ENCODE measurements around the gene ADCY3.

The ADCY3 gene

DNA sequence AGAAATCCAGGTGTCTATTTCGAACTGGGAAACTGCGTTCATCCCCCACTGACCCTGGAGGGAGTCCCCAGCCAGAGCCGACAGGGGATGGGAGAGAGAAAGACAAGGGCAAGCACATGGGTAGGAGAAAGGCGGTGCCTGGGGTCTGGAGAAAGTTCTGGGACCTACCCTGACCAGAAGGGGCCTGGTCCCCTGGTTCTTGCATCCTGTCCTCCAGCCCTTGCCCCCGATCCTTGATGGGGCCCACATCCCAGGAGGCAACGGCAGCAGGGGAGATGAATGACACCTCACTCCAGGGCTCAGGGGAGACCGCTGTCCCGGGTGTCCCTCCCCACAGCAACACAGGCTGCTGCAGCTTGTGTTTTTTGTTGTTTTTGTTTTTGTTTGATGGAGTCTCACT lies 4.9 kb downstream of the ADCY3 start:
- Histone ChIP-seq H3K9me3 (ENCODE audit: control insufficient read depth, insufficient read depth, low read length) (no peaks in the 10 kb centered on the region), H3K27me3 (ENCODE audit: control insufficient read depth, insufficient read depth, low read length) (no peaks in the 10 kb centered on the region), H3K9ac (ENCODE audit: low read depth, low read length) (no peak overlapping the region), H3K36me3 (ENCODE audit: control insufficient read depth, insufficient read depth, low read length) (peaks cover 7% of the 10 kb centered on the region), H3K4me1 (ENCODE audit: control insufficient read depth, insufficient read depth, low read length) (peaks cover 5% of the 10 kb centered on the region), H3K4me3 (ENCODE audit: low read depth, low read length) (no peak overlapping the region)

DNA sequence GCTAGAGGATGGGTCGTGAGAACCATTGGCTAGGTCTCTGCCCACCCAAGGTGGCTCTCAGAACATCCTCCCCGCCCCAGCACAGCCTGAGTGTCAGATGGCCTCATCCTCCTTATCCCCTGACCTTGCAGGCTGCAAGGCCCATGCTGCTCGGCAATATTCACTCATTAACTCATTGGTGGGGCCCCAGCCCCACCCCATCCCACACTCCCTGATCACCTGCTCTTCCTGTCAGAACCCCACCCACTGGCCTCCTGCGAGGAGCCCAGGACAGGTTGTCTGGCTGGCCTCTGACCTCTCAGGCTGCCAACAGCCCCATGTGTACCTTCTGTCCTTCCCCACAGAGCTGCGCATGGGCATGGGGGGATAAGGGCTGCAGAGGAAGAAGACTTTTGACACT lies 5.3 kb downstream of the ADCY3 start:
- Histone ChIP-seq H3K9me3 (ENCODE audit: control insufficient read depth, insufficient read depth, low read length) (no peaks in the 10 kb centered on the region), H3K4me1 (ENCODE audit: control insufficient read depth, insufficient read depth, low read length) (peaks cover 5% of the 10 kb centered on the region), H3K4me3 (ENCODE audit: low read depth, low read length) (no peak overlapping the region), H3K27me3 (ENCODE audit: control insufficient read depth, insufficient read depth, low read length) (no peaks in the 10 kb centered on the region), H3K36me3 (ENCODE audit: control insufficient read depth, insufficient read depth, low read length) (peaks cover 7% of the 10 kb centered on the region), H3K9ac (ENCODE audit: low read depth, low read length) (no peak overlapping the region)

DNA sequence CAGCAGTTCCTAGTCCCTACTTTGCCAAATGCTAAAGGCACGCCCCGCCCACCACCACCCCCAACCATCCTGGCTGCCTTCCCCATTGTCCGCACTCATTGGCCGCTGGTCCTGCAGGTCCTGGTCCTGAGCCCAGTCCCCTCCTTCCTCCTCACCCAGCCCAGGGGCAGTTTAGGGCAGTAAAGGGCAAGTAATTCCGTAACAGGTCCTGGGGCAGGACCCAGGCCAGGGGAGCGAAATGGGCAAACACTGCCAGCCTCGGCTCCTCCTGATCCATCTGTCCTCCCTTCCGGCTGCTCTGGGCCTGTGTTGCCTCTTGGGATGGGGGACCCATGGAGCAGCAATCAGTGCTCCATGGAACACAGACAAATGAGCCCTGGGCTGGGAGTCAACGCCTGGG lies 6.1 kb downstream of the ADCY3 start:
- H3K4me3 ChIP-seq (ENCODE audit: low read depth, low read length), result no peak overlapping the region
- peaks cover 5% of the 10 kb centered on the region for H3K4me1 ChIP-seq (ENCODE audit: control insufficient read depth, insufficient read depth, low read length)
- H3K9me3 ChIP-seq (ENCODE audit: control insufficient read depth, insufficient read depth, low read length), result no peaks in the 10 kb centered on the region
- H3K36me3 ChIP-seq (ENCODE audit: control insufficient read depth, insufficient read depth, low read length), result peaks cover 7% of the 10 kb centered on the region
- H3K27me3 ChIP-seq (ENCODE audit: control insufficient read depth, insufficient read depth, low read length), result no peaks in the 10 kb centered on the region
- H3K9ac ChIP-seq (ENCODE audit: low read depth, low read length), result no peak overlapping the region

DNA sequence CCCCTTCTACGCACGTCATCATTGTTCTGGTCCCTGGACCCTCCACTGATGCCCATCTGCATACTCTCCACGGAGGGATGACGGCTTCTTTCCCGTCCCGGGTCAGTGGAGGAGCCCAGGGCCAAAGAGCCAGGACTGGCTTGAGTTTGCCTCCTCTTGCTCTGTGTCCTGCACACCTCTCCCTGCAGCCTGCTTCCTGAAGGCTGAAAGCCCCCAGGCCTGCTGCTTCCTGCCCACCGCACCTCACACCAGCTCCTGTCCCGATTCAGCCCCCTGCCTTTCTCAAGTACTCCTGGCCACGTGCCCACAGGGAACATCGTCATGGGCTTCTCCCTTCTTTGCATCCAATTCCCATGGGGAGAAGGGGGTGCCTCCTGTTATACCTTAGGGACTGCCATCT lies 7.1 kb downstream of the ADCY3 start:
- Histone ChIP-seq H3K9ac (ENCODE audit: low read depth, low read length) (no peak overlapping the region), H3K4me1 (ENCODE audit: control insufficient read depth, insufficient read depth, low read length) (peaks cover 5% of the 10 kb centered on the region), H3K9me3 (ENCODE audit: control insufficient read depth, insufficient read depth, low read length) (no peaks in the 10 kb centered on the region), H3K36me3 (ENCODE audit: control insufficient read depth, insufficient read depth, low read length) (peaks cover 4% of the 10 kb centered on the region), H3K4me3 (ENCODE audit: low read depth, low read length) (no peak overlapping the region), H3K27me3 (ENCODE audit: control insufficient read depth, insufficient read depth, low read length) (no peaks in the 10 kb centered on the region)

DNA sequence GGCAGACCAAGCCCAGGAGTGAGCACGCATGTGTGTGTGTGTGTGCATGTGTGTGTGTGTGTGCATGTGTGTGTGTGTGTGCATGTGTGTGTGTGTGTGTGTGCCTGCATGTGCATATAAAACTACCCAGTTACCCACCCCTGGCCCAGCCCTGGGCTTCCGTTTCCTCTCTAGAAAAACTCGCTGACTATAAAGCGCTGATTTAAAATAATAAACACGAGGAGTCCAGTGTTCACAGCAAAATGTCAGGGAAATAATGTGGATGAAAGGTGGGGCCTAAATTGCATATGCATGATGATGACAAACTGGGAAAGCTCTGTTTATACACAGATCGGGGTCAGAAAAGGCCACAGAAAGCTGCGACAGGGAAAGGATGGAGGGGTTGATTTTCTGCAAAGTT lies 7.5 kb downstream of the ADCY3 start:
- Histone ChIP-seq H3K4me1 (ENCODE audit: control insufficient read depth, insufficient read depth, low read length) (peaks cover 5% of the 10 kb centered on the region), H3K36me3 (ENCODE audit: control insufficient read depth, insufficient read depth, low read length) (peaks cover 2% of the 10 kb centered on the region), H3K9ac (ENCODE audit: low read depth, low read length) (no peak overlapping the region), H3K4me3 (ENCODE audit: low read depth, low read length) (no peak overlapping the region), H3K27me3 (ENCODE audit: control insufficient read depth, insufficient read depth, low read length) (no peaks in the 10 kb centered on the region), H3K9me3 (ENCODE audit: control insufficient read depth, insufficient read depth, low read length) (no peaks in the 10 kb centered on the region)

DNA sequence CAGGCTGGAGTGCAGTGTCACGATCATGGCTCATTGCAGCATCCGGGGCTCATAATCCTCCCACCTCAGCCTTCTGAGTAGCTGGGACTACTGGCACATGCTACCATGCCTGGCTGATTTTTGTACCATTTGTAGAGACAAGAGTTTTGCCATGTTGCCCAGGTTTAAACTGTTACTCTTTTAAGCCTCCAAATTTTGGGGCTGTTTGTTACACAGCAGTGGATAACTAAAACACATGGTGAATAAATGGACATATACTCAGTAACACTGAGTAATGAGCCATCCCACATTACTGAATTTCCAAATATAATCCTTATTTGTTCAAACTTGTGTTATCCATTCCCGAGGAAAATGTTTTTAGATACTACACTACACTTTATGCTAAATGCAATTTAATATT lies 9.8 kb downstream of the ADCY3 start:
- H3K9me3 ChIP-seq (ENCODE audit: control insufficient read depth, insufficient read depth, low read length), result no peaks in the 10 kb centered on the region
- H3K9ac ChIP-seq (ENCODE audit: low read depth, low read length), result no peak overlapping the region
- no peaks in the 10 kb centered on the region for H3K36me3 ChIP-seq (ENCODE audit: control insufficient read depth, insufficient read depth, low read length)
- no peaks in the 10 kb centered on the region for H3K27me3 ChIP-seq (ENCODE audit: control insufficient read depth, insufficient read depth, low read length)
- peaks cover 5% of the 10 kb centered on the region for H3K4me1 ChIP-seq (ENCODE audit: control insufficient read depth, insufficient read depth, low read length)
- no peak overlapping the region for H3K4me3 ChIP-seq (ENCODE audit: low read depth, low read length)

DNA sequence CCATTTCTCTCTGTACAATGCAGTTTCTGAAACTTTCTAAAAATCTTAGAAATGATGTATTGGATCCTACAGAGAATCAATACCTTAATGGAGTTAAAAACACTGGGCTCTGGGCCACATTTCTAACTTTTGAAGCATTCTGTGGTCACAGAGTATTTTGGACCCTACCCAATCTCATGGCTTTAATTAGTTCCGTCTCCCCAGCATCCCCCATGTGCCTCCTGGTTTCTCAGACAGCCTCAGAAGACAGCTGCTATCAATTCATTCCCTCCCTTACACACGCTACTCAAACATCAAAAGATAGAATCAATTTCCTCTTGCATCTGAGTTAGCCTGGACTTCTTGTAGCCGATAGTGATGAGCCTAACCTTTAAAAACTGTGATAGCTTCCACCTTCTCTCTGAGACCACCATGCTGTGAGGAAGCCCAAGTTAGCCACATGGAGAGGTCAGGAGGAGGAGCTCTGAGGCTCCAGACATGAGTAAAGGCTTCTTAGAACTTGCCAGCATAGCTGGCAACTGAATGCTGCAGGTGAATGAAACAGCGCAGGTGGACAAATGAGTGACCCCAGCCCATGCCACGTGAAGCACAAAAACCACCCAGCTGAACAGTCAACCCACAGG lies 10.4 kb downstream of the ADCY3 start:
- Histone ChIP-seq H3K27me3 (ENCODE audit: control insufficient read depth, insufficient read depth, low read length) (no peaks in the 10 kb centered on the region), H3K36me3 (ENCODE audit: control insufficient read depth, insufficient read depth, low read length) (no peaks in the 10 kb centered on the region), H3K4me3 (ENCODE audit: low read depth, low read length) (no peak overlapping the region), H3K4me1 (ENCODE audit: control insufficient read depth, insufficient read depth, low read length) (peaks cover 5% of the 10 kb centered on the region), H3K9me3 (ENCODE audit: control insufficient read depth, insufficient read depth, low read length) (no peaks in the 10 kb centered on the region), H3K9ac (ENCODE audit: low read depth, low read length) (no peak overlapping the region)

DNA sequence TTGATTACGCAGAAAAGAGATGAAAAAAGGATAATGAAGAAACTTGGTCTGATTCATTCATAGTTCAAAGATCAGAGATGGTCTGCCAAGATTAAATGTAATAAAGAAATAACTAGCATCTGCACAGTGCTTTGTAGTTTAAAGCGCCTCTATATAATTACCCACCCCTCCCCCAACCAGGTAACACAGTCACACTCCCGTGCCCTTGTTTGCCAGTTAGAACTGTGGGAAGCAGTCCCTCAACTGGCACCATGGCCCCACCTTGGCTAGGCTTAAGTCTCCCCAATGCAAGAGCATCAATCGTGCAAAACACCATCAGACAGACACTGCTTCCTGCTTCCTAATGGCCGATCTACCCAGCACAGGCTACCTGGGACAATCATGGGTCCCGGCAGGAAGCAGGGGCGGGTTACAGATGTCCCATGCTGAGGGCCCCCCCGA lies 11.6 kb downstream of the ADCY3 start:
- Histone ChIP-seq H3K27me3 (ENCODE audit: control insufficient read depth, insufficient read depth, low read length) (no peaks in the 10 kb centered on the region), H3K4me3 (ENCODE audit: low read depth, low read length) (no peak overlapping the region), H3K4me1 (ENCODE audit: control insufficient read depth, insufficient read depth, low read length) (peaks cover 3% of the 10 kb centered on the region), H3K36me3 (ENCODE audit: control insufficient read depth, insufficient read depth, low read length) (no peaks in the 10 kb centered on the region), H3K9ac (ENCODE audit: low read depth, low read length) (no peak overlapping the region), H3K9me3 (ENCODE audit: control insufficient read depth, insufficient read depth, low read length) (no peaks in the 10 kb centered on the region)

DNA sequence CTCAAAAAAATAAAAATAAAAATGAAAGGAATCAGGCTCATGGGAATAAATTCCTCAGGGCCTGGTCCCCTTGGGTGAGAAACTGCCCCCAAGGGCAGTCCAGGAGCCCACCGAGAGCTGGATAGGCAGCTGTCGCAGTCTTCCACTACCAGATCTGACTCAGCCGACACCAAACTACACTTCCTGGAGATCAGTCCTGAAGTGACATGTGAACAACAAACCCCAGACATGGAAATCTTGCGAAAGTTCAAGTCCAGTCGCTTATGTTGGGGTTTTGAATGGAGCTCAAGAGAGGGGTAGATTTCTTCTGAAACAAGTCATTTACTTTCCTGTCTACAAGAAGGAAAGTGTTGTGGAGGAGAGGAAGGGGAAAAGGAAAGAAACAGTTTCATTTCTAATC lies 12.9 kb downstream of the ADCY3 start:
- H3K4me3 ChIP-seq (ENCODE audit: low read depth, low read length), result no peak overlapping the region
- H3K9ac ChIP-seq (ENCODE audit: low read depth, low read length), result no peak overlapping the region
- peaks cover 2% of the 10 kb centered on the region for H3K4me1 ChIP-seq (ENCODE audit: control insufficient read depth, insufficient read depth, low read length)
- H3K36me3 ChIP-seq (ENCODE audit: control insufficient read depth, insufficient read depth, low read length), result no peaks in the 10 kb centered on the region
- H3K27me3 ChIP-seq (ENCODE audit: control insufficient read depth, insufficient read depth, low read length), result no peaks in the 10 kb centered on the region
- H3K9me3 ChIP-seq (ENCODE audit: control insufficient read depth, insufficient read depth, low read length), result no peaks in the 10 kb centered on the region

DNA sequence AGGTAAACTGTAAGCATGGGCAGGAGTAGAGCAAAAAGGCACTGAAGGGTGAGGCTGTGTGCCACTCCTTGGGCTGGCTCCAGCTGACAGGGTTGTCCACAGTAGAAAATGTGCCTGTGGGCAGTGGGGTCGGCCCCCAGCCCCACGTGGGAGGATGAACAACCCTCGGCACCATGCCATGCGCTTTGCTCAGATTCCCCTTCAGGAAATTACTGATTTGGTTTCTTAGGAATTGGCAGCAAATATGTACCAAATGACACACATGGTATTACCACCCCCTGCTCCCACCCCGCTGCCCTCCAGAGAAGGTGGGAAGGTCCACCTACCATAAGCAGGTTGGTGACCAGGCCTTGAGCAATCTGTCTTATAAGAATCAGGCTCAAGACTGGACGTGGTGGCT lies 13.6 kb downstream of the ADCY3 start:
- Histone ChIP-seq H3K9me3 (ENCODE audit: control insufficient read depth, insufficient read depth, low read length) (no peaks in the 10 kb centered on the region), H3K4me1 (ENCODE audit: control insufficient read depth, insufficient read depth, low read length) (peaks cover 2% of the 10 kb centered on the region), H3K9ac (ENCODE audit: low read depth, low read length) (no peak overlapping the region), H3K27me3 (ENCODE audit: control insufficient read depth, insufficient read depth, low read length) (no peaks in the 10 kb centered on the region), H3K36me3 (ENCODE audit: control insufficient read depth, insufficient read depth, low read length) (no peaks in the 10 kb centered on the region), H3K4me3 (ENCODE audit: low read depth, low read length) (no peak overlapping the region)

DNA sequence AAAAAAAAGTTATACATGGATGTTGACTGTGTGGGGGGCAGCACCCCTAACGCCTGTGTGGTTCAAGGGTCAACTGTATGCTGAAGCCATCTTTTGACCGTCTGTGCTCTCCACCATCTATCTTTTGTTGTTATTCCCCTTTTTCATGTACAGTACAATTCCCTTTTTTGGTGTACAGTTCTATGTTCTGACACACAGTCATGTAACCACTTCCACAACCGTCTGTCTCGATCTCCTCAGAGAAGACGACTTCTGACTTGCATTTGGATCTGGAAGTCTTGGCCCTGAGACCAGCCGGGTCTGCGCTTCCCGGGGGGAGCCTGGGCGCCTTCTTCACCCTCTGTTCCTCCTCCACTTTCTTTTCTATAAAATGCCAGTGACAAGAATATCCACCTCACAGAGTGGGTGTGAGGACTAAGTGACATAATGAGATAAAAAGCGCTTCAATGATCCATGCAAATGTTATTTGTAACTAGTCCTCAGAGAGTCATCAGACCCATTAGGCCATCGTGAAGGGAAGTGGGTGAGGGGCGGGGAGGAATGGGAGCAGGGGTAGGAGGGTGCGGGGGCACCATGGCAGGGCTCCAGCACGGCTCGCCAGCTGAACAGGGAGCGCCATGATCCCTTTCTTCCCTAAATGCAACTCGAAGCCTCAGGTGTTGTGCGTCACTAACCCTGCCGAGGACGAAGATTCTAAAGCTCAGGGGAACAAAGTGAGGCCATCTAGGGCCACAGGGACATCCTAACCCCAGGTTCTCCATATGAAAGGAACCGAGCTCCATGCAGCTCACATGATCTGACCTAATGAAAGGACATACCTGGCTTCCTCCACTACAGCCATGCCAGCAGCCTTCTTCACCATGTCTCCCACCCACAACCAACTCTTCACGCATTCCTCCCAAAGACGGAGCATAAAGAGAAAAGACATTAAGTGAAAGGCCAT lies 16.6 kb downstream of the ADCY3 start:
- no peaks in the 10 kb centered on the region for H3K36me3 ChIP-seq (ENCODE audit: control insufficient read depth, insufficient read depth, low read length)
- H3K9ac ChIP-seq (ENCODE audit: low read depth, low read length), result no peak overlapping the region
- H3K4me3 ChIP-seq (ENCODE audit: low read depth, low read length), result no peak overlapping the region
- H3K9me3 ChIP-seq (ENCODE audit: control insufficient read depth, insufficient read depth, low read length), result no peaks in the 10 kb centered on the region
- H3K4me1 ChIP-seq (ENCODE audit: control insufficient read depth, insufficient read depth, low read length), result peaks cover 2% of the 10 kb centered on the region
- no peaks in the 10 kb centered on the region for H3K27me3 ChIP-seq (ENCODE audit: control insufficient read depth, insufficient read depth, low read length)

DNA sequence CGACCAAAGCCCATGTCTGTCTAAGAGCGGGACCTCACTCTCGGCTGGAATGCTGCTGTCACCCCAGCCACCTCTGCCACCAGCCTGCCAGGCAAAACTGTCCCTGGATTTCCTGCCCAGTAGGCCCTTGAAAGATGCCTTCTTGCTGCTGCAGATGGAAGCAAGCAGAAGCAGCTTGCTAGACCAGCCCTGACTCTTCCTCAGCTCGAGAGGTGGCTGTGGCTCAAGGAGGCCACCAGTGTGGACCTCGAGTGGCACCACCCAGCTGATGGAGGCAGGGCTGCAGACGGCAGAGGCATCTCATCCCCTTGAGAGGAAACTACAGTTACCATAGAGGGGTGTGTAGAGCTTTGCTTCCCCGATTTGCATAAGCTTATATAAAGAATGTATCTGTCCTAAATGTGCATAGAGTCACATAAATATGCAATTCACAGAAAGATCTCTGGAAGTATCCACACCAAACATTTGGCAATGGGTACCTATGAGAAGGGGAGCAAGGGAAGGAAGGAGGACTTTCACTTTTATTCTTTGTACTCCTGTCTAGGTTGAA lies 20.6 kb downstream of the ADCY3 start:
- Histone ChIP-seq H3K36me3 (ENCODE audit: control insufficient read depth, insufficient read depth, low read length) (peaks cover 6% of the 10 kb centered on the region), H3K9me3 (ENCODE audit: control insufficient read depth, insufficient read depth, low read length) (no peaks in the 10 kb centered on the region), H3K9ac (ENCODE audit: low read depth, low read length) (no peak overlapping the region), H3K4me1 (ENCODE audit: control insufficient read depth, insufficient read depth, low read length) (peaks cover 2% of the 10 kb centered on the region), H3K4me3 (ENCODE audit: low read depth, low read length) (no peak overlapping the region), H3K27me3 (ENCODE audit: control insufficient read depth, insufficient read depth, low read length) (no peaks in the 10 kb centered on the region)
